Measurements from ENCODE around the gene SMG1. TPM values are rescaled to one million over a fixed set of nuclear protein-coding genes. Genes with fewer than 3 reads are reported as not detected.
"Not testable (repeated sequence)": the region's sequence is repeated elsewhere in the genome, so short reads cannot be mapped to it uniquely, and the experiment has no call there.

SMG1 gene
- total RNA-seq, 4 donors from 2014 or later = 55.3 to 142 (median 88.9) TPM

DNA sequence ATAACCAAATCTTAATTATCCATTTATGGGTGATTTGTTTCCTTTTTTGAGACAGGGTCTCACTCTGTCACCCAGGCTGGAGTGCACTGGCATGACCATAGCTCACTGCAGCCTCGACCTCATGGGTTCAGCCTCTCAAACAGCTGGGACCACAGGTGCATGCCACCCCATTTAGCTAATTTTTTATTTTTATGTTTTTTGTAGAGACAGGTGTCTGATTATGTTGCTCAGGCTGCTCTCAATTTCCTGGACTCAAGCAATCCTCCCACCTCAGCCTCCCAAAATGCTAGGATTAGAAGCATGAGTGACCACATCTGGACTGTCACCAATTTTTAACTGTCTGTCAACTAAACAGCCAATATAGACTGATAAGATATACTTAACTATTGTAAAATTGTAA, 25.0 kb downstream of the SMG1 start:
- intact Hi-C loops (cut with DNase I; ENCODE audit: low total_unique reads); H3K27ac ChIP-seq; H3K4me1 ChIP-seq; H3K4me3 ChIP-seq; DNase-seq; H3K36me3 ChIP-seq; H3K27me3 ChIP-seq; H3K9me3 ChIP-seq: not testable (repeated sequence)

DNA sequence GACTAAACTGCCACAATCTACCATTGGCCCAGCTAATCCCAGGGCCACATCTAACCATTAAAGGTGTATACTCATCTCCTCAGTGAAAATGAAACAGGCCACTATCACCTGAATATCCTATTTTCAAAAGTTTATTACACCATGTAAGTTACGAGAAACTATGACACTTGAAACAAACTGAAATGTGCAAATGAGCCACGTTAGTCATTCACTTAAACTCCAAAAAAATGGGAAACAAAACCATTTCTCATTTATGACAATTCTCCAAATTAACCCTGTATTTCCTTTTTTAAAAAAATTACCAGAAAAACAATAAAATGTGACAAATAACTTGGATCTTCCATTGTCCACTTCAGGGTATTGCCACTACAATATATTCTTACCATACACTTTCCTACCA, 41.8 kb downstream of the SMG1 start:
- H3K4me3 ChIP-seq; H3K27ac ChIP-seq; H3K4me1 ChIP-seq; H3K27me3 ChIP-seq; H3K36me3 ChIP-seq; DNase-seq; H3K9me3 ChIP-seq; intact Hi-C loops (cut with DNase I; ENCODE audit: low total_unique reads): not testable (repeated sequence)

DNA sequence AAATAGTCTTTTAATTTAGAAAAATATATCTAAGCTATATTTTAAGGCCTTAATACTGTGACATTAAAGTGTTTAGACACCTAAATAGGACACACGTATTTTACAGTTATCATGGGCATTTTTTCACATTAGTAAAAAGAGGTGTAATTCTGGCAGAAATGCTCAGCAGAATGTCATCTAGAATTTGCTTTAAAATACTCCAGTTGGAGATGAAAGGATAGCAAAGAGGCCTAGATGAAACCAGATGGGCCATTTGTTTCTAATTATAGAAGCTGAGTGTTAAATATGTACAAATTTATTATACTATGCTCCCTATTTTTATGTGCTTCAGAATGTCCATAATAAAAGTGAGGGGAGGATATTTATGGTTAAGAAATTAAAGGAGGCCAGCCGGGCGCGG, 48.5 kb downstream of the SMG1 start:
- H3K36me3 ChIP-seq; intact Hi-C loops (cut with DNase I; ENCODE audit: low total_unique reads); H3K27ac ChIP-seq; H3K4me1 ChIP-seq; H3K27me3 ChIP-seq; H3K9me3 ChIP-seq; H3K4me3 ChIP-seq; DNase-seq: not testable (repeated sequence)

DNA sequence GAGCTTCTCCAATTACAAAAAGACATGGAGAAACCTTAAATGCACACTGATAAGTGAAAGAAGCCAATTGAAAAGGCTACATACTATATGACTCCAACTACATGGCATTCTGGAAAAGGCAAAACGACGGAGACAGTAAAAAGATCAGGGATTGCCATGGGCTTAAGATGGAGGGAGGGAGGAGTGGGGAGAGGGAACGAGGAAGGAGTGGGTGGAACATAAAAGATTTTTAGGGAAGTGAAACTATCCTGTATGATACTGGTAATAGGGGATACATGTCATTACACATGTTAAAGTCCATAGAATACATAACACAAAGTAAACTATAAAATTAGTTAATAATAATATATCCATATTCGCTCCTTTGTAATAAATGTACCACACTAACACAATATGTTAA, 48.9 kb downstream of the SMG1 start:
- H3K9me3 ChIP-seq; H3K27me3 ChIP-seq; H3K27ac ChIP-seq; H3K4me1 ChIP-seq; H3K36me3 ChIP-seq; DNase-seq; intact Hi-C loops (cut with DNase I; ENCODE audit: low total_unique reads); H3K4me3 ChIP-seq: not testable (repeated sequence)

DNA sequence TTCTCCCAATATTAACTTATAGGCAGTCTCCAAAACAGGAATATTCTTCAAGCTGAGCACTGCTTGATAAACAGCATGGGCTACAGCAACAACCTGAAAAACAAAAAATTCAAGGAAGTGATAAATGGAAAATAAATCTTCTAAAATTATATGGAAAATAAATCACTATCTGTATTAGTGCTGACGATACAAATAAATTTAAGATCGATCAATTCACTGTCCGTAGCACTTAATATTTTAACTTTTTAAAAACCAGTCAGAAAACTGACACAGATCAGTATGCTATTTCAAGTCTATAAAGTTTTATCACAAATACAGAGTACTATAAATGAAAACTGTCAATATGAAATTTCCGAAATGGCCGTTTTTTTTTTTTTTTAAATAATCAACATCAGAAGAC, 49.9 kb downstream of the SMG1 start:
- H3K9me3 ChIP-seq; H3K27me3 ChIP-seq; H3K36me3 ChIP-seq; intact Hi-C loops (cut with DNase I; ENCODE audit: low total_unique reads); H3K4me1 ChIP-seq; H3K4me3 ChIP-seq; H3K27ac ChIP-seq; DNase-seq: not testable (repeated sequence)

DNA sequence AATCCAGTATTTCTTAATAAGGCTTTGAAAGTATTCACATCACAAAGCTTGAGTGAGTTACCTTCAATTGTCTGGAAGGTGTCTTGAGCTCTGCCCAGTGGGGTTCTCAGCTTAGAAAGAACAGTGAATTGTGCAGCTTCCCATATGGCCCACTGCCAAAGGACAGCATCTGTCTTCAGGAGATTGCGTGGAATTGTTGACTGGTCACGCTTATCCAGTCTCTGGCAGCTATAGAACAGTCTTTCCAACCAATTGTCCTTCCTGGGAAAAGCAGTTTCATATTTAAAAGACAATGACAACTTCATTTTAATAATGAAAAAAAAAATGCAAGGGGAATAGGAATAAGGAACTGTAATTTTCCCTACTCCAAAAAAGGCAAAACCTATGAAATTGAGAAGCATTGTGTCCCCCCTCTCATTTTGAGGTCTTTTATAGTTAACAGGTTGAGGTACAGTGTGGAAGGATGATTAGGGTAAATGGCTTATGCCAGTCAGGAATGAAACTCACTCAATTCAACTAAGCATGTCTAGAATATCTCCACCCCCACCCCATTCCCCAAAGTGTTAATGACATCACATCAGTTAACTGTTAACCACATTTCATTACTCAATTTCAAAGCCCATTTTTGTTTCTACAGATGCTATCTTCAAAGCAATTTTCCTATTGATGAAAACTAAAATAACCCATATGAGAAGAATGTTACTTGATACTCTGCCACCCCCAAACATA, 57.0 kb downstream of the SMG1 start:
- H3K27ac ChIP-seq; H3K9me3 ChIP-seq; H3K4me1 ChIP-seq; H3K4me3 ChIP-seq; DNase-seq; H3K36me3 ChIP-seq; H3K27me3 ChIP-seq; intact Hi-C loops (cut with DNase I; ENCODE audit: low total_unique reads): not testable (repeated sequence)

DNA sequence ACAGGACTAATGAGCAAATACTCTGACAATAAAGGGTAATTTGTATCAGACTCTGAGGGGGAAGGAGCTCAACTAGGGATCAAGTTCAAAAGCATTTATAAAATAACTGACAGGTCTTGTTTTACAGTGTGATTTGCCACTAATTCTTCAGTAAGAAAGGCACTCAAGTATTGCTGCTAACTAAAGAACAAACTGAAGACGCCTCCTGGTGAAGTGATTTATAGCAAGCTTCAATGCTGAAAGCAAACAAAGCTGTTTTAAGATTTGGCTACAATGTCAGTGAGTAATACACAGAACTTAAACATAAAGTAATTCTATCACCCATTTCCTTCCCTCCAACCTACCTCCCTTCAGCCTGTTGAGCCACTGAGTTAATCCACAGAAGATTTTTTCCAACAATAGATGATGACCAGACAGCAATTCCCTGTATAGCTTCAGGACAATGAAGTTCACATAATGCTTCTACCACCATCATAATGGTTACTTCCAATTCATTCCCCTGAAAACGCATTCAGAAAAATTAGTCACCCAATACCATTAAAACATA, 59.9 kb downstream of the SMG1 start:
- H3K27me3 ChIP-seq; H3K27ac ChIP-seq; H3K36me3 ChIP-seq; H3K4me3 ChIP-seq; H3K4me1 ChIP-seq; DNase-seq; intact Hi-C loops (cut with DNase I; ENCODE audit: low total_unique reads); H3K9me3 ChIP-seq: not testable (repeated sequence)

DNA sequence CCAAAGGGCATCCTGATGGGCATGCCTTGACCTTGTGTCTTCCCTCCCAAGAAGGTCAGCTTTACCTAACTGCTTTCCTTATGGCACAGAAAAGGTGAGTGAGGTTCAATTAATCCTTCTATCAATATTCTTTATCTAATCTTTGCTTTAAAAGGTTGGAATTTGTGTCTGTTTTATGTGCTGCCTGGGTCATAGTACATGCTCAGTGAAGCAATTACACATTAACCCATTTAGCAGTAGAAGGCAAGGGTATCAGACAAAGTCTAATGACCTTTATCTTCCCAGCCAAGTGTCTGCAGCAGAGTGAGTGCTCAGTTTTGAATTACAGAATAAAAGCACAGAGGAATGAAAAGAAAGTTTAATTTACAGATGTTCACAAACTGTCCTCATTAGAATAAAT, 63.3 kb downstream of the SMG1 start:
- H3K27me3 ChIP-seq; H3K9me3 ChIP-seq; H3K27ac ChIP-seq; intact Hi-C loops (cut with DNase I; ENCODE audit: low total_unique reads); DNase-seq; H3K36me3 ChIP-seq; H3K4me3 ChIP-seq; H3K4me1 ChIP-seq: not testable (repeated sequence)

DNA sequence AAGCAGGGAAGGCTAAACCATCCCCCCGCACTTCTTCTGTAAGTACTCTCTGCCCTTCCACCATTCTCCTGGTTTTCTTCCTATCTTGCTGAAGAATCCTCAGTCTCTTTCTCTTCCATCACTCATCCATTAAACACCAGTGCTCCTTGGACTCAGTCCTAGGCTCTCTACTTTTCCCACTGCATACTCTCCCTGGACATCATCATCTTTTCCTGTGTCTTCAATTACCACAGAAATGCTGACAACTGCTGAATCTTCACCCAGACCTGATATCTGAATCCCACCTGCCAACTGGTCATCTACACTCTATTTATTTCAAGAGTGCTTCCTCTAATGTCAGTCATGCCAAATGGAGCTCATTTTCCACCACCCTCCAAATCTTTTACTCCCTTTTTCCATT, 71.0 kb downstream of the SMG1 start:
- no peak for DNase-seq
- intact Hi-C loops (cut with DNase I; ENCODE audit: low total_unique reads) = no loop called here
- H3K27me3 ChIP-seq = no peaks in the 10 kb centered on the region
- H3K4me1 ChIP-seq = no peaks in the 10 kb centered on the region
- no peaks in the 10 kb centered on the region for H3K36me3 ChIP-seq
- no peak overlapping the region for H3K4me3 ChIP-seq
- H3K9me3 ChIP-seq = no peaks in the 10 kb centered on the region
- TF ChIP-seq POLR2A (IDR thresholded peaks at IDR 0.05) = no peak
- TF ChIP-seq, protein P1, sequence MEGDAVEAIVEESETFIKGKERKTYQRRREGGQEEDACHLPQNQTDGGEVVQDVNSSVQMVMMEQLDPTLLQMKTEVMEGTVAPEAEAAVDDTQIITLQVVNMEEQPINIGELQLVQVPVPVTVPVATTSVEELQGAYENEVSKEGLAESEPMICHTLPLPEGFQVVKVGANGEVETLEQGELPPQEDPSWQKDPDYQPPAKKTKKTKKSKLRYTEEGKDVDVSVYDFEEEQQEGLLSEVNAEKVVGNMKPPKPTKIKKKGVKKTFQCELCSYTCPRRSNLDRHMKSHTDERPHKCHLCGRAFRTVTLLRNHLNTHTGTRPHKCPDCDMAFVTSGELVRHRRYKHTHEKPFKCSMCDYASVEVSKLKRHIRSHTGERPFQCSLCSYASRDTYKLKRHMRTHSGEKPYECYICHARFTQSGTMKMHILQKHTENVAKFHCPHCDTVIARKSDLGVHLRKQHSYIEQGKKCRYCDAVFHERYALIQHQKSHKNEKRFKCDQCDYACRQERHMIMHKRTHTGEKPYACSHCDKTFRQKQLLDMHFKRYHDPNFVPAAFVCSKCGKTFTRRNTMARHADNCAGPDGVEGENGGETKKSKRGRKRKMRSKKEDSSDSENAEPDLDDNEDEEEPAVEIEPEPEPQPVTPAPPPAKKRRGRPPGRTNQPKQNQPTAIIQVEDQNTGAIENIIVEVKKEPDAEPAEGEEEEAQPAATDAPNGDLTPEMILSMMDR (IDR thresholded peaks at IDR 0.05) = no peak
- no peak overlapping the region for H3K27ac ChIP-seq

Data from uterus (tissue), 4 donors.